ENCODE data around the gene DUSP14. TPM values are rescaled to one million over a fixed set of nuclear protein-coding genes. Genes with fewer than 3 reads are reported as not detected.
A peak's percentile ranks its signal among the peaks of the same experiment; 100 is the strongest.

Gene DUSP14
- total and polyA plus RNA-seq, 2 of the 13 experiments (the other 11 are each of a cell fraction or from before 2014, with no cell fraction given): 33.5 to 39.8 TPM

- no peak for TF ChIP-seq HNF1B (CRISPR knock-in tag; IDR thresholded peaks at IDR 0.05)
- TF ChIP-seq ZNF350 (CRISPR knock-in tag; IDR thresholded peaks at IDR 0.05; ENCODE audit: borderline replicate concordance, low read depth): peak; percentile 80; the same call in 1 of the 2 replicates
- TF ChIP-seq RBM39 (IDR thresholded peaks at IDR 0.05; ENCODE audit: low read depth, low read length, poor library complexity, severe bottlenecking): no peak
- no peak for TF ChIP-seq GTF2F1 (IDR thresholded peaks at IDR 0.05; ENCODE audit: low read length)
- TF ChIP-seq IRF9 (CRISPR knock-in tag; IDR thresholded peaks at IDR 0.05; ENCODE audit: borderline replicate concordance): no peak
- TF ChIP-seq ZHX1 (CRISPR knock-in tag; IDR thresholded peaks at IDR 0.05; ENCODE audit: low read depth): no peak
- no peak for TF ChIP-seq SATB2 (CRISPR knock-in tag; IDR thresholded peaks at IDR 0.05)
- TF ChIP-seq NFE2 (CRISPR knock-in tag; IDR thresholded peaks at IDR 0.05): no peak
- no peak for TF ChIP-seq EZH2 (conservative IDR thresholded peaks at IDR 0.05; ENCODE audit: low read depth, low read length)
- no peak for TF ChIP-seq JUNB (CRISPR knock-in tag; IDR thresholded peaks at IDR 0.05; ENCODE audit: borderline replicate concordance)
- no peak for TF ChIP-seq ZNF235 (CRISPR knock-in tag; IDR thresholded peaks at IDR 0.05; ENCODE audit: borderline replicate concordance)
- TF ChIP-seq ZNF225 (CRISPR knock-in tag; IDR thresholded peaks at IDR 0.05): no peak
- no peak for TF ChIP-seq UBTF (CRISPR knock-in tag; IDR thresholded peaks at IDR 0.05)
- no peak for TF ChIP-seq ZNF703 (CRISPR knock-in tag; IDR thresholded peaks at IDR 0.05; ENCODE audit: borderline replicate concordance)
- TF ChIP-seq ZNF883 (CRISPR knock-in tag; IDR thresholded peaks at IDR 0.05; ENCODE audit: not compliant biosample characterization): no peak
- peak; percentile 85 for TF ChIP-seq ISL2 (CRISPR knock-in tag; IDR thresholded peaks at IDR 0.05)
- TF ChIP-seq ZNF75D (CRISPR knock-in tag; IDR thresholded peaks at IDR 0.05; ENCODE audit: borderline replicate concordance): no peak
- TF ChIP-seq ZNF160 (CRISPR knock-in tag; IDR thresholded peaks at IDR 0.05): no peak
- TF ChIP-seq ZNF788 (CRISPR knock-in tag; IDR thresholded peaks at IDR 0.05; ENCODE audit: borderline replicate concordance): no peak
- TF ChIP-seq ZNF780A (CRISPR knock-in tag; IDR thresholded peaks at IDR 0.05): no peak
- TF ChIP-seq REPIN1 (CRISPR knock-in tag; IDR thresholded peaks at IDR 0.05; ENCODE audit: borderline replicate concordance, low read depth): no peak
Measured at GRCh38 chr17:37502009-37502936, 12.6 kb downstream of the DUSP14 start (continued).

All from HepG2 (cell line).